GM19238 (cell line): Measurements from ENCODE around the gene FRMD6.

Source experiments
- DNase-seq: peaks from one replicate; pipeline ENCODE4 v3.0.0; 2011; ENCODE audit warnings: low spot score; ENCODE audit not compliant: insufficient read length

FRMD6 gene

DNA sequence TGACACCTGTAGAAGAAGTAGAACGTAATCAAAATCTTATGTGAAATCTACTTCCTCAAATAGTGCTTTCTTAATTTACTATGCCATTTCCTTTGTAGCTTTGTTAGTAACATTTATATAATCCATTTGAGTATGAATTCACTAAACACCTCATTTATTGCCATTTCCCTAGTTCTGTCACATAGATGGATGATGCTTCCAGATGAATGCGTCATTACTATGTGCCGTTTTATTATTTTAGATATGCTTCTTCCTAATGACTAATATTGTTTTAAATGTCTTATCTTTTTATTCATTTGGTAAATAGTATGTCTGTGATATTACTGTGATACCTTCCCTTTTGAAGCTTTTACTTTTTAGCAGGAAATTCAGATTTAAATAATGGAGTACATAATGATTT is 14.4 kb downstream of the FRMD6 start:
- DNase-seq: no peak

DNA sequence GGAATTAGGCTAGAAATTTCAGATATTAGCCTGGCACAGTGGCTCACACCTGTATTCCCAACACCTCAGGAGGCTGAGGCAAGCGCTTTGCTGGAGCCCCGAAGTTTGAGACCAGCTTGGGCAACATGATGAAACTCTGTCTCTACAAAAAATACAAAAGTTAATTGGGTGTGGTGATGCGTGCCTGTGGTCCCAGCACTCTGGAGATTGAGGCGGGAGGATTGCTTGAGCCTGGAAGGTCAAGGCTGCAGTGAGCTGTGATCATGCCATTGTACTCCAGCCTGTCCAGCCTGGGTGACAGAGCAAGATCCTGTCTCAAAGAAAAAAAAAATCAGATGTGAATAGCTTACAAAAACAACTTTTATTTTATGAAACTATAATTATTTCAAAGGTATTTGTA is 15.1 kb downstream of the FRMD6 start:
- no peak for DNase-seq

GRCh38 chr14:51668870-51669269 is 17.2 kb downstream of the FRMD6 start:
- DNase-seq: no peak

DNA sequence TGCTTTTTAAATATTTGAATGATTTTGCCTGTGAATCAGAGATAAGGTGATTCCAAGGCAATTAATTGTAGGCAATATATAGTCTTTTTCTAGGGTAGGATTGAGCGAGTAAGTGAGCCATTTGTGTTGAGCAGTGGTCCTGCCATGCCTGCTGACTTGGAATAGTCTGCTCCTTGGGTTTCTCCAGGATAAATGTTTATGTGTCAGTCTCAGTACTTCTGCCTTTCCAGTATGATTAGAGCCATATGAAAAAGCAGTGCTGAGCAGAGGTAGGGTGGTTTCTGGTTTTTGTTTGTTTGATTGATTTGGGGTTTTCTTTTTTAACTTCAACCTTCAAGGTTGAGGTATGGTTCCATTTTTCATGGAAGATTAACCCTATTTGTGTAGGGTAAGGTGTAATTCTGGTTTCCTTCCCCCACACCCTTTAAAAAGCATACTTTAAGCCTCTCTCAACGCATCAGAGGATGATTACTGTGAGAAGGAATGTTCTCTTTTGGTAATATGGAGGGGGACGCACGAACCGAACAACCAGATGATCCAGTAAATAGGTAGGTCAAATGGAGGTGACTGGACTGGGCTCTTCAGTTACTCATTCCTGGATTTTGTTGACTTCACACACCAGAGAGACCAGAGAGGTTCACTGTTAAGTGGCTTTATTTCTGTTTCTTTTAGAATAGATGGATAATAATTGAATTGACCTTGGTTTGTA is 22.7 kb downstream of the FRMD6 start:
- no peak for DNase-seq

- no peak for DNase-seq
Observed at GRCh38 chr14:51676549-51676948, 24.8 kb downstream of the FRMD6 start.

DNA sequence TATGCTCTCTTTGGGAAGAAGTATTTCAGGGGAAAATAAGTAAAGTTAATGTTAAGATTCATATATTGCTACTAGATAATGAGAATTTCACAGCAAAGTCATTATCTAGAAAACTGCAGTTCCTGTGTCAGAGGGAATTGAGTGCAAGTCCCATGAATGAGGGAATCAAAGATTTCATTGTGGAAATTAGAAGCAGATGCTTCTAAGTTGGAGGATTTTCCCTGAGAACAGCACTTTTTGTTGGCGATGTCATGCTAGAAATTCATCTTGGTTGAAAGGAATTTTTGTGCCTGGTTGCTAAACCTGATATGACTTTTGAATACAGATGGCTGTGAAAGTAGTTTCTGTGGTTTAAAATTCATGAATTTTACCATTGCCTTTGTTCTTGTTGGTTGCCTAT is 25.6 kb downstream of the FRMD6 start:
- DNase-seq: no peak

GRCh38 chr14:51677738-51678137 is 26.0 kb downstream of the FRMD6 start:
- no peak for DNase-seq

- DNase-seq: no peak
Observed at GRCh38 chr14:51680031-51680430, 28.3 kb downstream of the FRMD6 start.

DNA sequence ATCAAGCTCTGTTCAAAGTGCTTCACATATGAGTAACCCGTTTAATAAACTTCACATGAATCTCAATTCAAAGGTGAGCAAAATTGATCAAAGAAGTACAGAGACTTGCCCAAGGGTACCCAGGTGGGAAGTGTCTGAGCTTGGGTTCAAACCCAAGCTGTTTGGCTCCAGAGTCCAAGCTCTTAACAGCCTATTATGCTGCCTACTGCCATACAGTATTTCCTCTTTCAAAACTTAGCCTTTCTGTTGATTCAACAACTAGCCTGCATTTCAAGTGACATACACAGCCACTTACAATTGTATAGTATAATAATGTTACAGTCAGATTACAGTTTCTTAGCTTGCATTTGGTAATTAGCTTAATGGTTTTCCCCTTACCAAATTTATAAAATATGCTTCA is 29.7 kb downstream of the FRMD6 start:
- no peak for DNase-seq

DNA sequence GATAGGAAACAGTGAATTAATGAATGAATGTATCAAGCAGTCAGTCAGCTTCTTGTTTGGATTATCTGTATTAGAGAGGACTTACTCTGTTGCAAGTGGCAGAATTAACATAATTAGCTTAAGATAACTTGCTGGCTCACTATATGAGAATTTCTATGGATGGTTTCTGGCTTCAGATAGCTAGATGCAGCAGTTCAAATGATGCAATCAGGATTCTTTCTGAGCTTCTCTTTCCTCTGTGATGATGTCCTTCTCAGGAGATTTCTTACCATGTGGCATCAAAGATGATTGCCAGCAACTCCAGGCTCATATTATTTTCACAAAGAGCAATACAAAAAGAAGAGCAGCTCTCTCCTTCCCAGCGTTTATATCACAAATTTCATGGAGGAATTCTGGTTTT is 30.7 kb downstream of the FRMD6 start:
- no peak for DNase-seq

- no peak for DNase-seq
Observed at GRCh38 chr14:51684760-51685159, 33.0 kb downstream of the FRMD6 start.

DNA sequence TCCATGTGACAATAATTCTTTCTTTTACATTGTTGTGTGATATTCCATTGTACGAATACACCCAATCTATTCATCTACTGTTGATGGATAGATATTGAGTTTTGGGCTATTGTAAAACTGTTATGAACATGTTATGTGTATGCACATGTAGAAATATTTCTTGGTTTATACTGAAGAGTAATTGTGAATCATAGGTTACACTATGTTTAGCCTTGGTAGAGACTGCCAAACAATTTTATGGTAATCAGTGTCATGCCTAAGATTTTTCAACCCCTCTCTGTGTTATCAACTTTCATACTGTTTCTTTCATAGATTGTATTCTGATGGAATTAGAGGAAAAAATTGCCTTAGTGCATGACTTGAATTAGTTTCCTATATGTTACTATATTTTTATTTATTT is 39.5 kb downstream of the FRMD6 start:
- DNase-seq: no peak

DNA sequence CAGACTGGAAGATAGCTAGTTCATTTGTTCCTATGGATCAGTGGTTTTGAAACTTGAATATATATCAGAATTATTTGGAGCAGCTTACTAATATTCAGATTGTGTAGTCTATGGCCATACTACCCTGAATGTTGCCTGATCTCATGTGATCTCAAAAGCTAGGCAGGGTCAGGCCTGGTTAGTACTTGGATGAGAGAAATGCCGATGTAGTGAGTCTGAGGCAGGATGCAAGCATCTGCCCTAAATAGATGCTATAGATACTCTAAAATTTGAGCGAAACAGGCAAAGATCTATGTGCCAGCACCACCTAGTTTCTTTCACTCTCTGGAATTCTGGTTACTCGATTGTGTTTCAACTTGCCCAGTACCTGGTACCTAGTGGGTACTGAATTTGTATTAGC is 40.9 kb downstream of the FRMD6 start:
- no peak for DNase-seq

- DNase-seq: no peak
Observed at GRCh38 chr14:51697848-51698247, 46.1 kb downstream of the FRMD6 start.

- no peak for DNase-seq
Observed at GRCh38 chr14:51701951-51702350, 50.2 kb downstream of the FRMD6 start.

GRCh38 chr14:51703787-51704186 is 52.1 kb downstream of the FRMD6 start:
- DNase-seq: no peak

DNA sequence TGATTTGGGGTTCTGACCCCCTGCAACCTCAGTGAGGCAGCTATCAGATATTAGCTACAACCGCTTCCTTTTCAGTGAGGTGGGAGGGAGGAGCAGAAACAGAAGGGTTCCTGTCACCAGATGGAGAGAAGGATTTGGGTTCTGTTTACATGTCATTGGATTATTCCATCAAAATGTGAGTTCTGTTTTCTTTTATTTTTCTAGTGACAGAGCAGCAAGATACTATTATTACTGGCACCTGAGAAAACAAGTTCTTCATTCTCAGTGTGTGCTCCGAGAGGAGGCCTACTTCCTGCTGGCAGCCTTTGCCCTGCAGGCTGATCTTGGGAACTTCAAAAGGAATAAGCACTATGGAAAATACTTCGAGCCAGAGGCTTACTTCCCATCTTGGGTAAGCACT is 52.8 kb downstream of the FRMD6 start:
- DNase-seq: no peak

DNA sequence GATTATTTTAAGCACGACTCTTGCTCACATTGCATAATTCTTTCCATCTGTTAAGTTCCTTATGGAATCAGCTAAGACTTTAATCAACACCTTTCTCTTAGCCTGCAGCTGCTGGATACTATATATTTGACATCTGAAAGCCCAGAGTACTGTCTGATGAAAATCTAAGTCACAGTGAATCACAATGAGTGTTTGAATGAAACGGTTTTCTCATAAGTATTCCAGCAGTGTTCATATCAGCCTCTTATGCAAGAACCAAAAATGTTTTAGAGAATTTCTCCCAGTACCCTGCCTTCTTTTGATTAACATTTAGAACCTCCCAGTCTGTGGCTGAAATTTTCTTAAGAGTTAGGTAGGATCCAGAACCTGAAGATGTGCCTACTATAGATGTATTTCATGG is 55.6 kb downstream of the FRMD6 start:
- no peak for DNase-seq

- no peak for DNase-seq
Observed at GRCh38 chr14:51711505-51711904, 59.8 kb downstream of the FRMD6 start.

DNA sequence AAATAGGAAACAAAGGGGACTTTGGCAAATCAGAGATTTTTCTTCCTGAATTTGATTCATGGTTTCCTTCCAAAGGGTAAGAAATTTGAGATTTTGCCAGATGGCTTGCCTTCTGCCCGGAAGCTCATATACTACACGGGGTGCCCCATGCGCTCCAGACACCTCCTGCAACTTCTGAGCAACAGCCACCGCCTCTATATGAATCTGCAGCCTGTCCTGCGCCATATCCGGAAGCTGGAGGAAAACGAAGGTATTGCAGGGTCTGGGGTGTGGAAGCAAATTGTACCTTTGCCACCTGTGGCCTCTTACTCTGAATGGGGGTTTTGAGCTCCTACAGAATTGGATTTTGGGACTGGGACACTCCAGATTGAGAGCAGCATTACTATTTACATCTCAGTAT is 63.5 kb downstream of the FRMD6 start:
- no peak for DNase-seq

DNA sequence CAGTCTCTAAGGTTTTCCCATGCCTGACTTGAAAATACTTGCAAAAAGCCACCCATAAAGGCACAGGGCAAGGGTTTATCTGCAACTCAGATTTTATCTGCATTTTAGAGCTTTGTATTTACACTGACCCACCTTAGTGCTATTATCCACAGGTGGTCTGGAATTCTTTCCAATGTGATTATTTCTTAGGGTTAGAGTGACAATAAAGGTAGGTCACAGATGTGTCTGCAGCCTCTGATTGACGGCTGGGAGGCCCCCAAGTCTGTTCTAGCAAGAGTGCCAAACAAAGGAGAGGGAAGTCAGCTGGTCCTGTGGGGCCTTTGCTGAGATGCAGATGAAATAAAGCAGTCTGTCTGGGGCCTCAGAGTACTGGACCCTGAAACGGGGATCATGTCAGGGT is 64.0 kb downstream of the FRMD6 start:
- no peak for DNase-seq

- DNase-seq: no peak
Observed at GRCh38 chr14:51716610-51717009, 64.9 kb downstream of the FRMD6 start.

DNA sequence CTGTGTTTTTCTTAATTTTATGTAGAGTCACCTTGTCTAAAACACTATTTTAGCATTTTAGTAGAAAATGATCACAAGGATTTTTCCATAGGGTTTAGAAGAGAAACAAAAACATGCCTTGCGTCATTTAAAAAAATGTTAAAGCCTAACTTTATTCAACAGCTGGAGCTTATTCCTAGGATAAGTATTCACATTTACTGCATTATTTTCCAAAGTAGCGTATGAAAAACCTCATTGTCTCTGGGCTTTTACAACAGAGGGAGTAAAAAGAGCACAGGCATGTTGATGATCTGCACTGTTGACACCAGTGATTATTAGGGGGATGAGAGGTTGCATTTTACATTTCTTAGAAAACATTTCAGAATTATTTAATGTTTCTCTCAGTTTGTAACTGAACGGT is 66.1 kb downstream of the FRMD6 start:
- no peak for DNase-seq

GRCh38 chr14:51719955-51720354 is 68.2 kb downstream of the FRMD6 start:
- no peak for DNase-seq
